Esophagus muscularis mucosa (tissue), 4 donors: ENCODE data around the gene FRAS1. TPM values are rescaled to one million over a fixed set of nuclear protein-coding genes. Genes with fewer than 3 reads are reported as not detected.

Experiments
- DNase-seq: peaks from one replicate; pipeline ENCODE4 v3.0.0-alpha.2; 2017; ENCODE audit errors: extremely low spot score
- H3K27ac ChIP-seq, 4 donors: fragments of 200-600 bp; sonication (generic); replicated peaks in 1 of 4; 1 replicate in 3 of 4; 2 replicates in 1 of 4; pipeline ENCODE4 v1.5.1; 2016 to 2019; ENCODE audit warnings: mild to moderate bottlenecking in 1 of 4
- H3K27me3 ChIP-seq, 4 donors: fragments of 200-600 bp; sonication (generic); one replicate each; pipeline versions ENCODE4 v1.5.1 to v1.6.0; 2016 to 2019
- H3K36me3 ChIP-seq, 4 donors: fragments of 200-600 bp; sonication (generic); one replicate each; pipeline ENCODE4 v1.5.1; 2016 to 2019
- H3K4me1 ChIP-seq, 4 donors: fragments of 200-600 bp; sonication (generic); one replicate each; pipeline ENCODE4 v1.5.1; 2016 to 2019
- H3K4me3 ChIP-seq, 4 donors: fragments of 200-600 bp; sonication (generic); 1 replicate in 2 of 4; 2 replicates in 2 of 4; pipeline ENCODE4 v1.5.1; 2016 to 2019; ENCODE audit warnings: mild to moderate bottlenecking in 4 of 4, moderate library complexity in 1 of 4
- H3K9me3 ChIP-seq, 4 donors: fragments of 200-600 bp; sonication (generic); 1 replicate in 3 of 4; 2 replicates in 1 of 4; pipeline ENCODE4 v1.5.1; 2016 to 2019
- CTCF ChIP-seq, 3 experiments: fragments of 200-600 bp in 2 of 3; fragments of 450-650 bp in 1 of 3; sonication (generic) in 2 of 3; IDR thresholded peaks; one replicate each; pipeline ENCODE4 v1.5.1; 2017 to 2019; ENCODE audit warnings: antibody characterized with exemption in 3 of 3, mild to moderate bottlenecking in 2 of 3, moderate library complexity in 1 of 3
- EP300 ChIP-seq: sonication (generic); formaldehyde crosslinking; IDR thresholded peaks from one replicate; pipeline ENCODE4 v1.6.1; 2017; ENCODE audit warnings: antibody characterized with exemption
- POLR2A ChIP-seq: fragments of 450-650 bp; IDR thresholded peaks from one replicate; pipeline ENCODE4 v1.6.1; 2017; ENCODE audit warnings: antibody characterized with exemption, moderate library complexity, mild to moderate bottlenecking, low read depth
- POLR2AphosphoS5 ChIP-seq, 2 donors: sonication (generic); formaldehyde crosslinking; IDR thresholded peaks; one replicate each; pipeline ENCODE4 v1.6.1; 2017; ENCODE audit warnings: antibody characterized with exemption in 2 of 2
- WGBS: methylation state at CpG from one replicate; pipeline ENCODE4 v1.1.5; 2018; 5-methylcytosine and 5-hydroxymethylcytosine counted together
- intact Hi-C: fragments of 100-400 bp; cut with DNase I; formaldehyde crosslinking; loops from one replicate; pipeline ENCODE4 v1.15.1; 2023
- total RNA-seq, 4 donors: library from RNA; depleted of rRNA; stranded (reverse); fragments of >200 nt; gene quantifications; one replicate each; pipeline versions ENCODE4 v1.1.0 to v1.2.1, GENCODE V29; 2016

The FRAS1 gene
- total RNA-seq, 4 donors from 2014 or later = 5.3 to 8.7 (median 5.7) TPM

- WGBS = 44% methylated on average over 6 of the region's 6 CpGs
- H3K4me1 ChIP-seq = peaks cover 0 to 9% (median 3%) of the 10 kb centered on the region in 4 donors
- no peaks in the 10 kb centered on the region for H3K9me3 ChIP-seq
- no peak for DNase-seq
- intact Hi-C loops = no loop called here
- H3K27me3 ChIP-seq = no peaks in the 10 kb centered on the region
- no peak overlapping the region for H3K4me3 ChIP-seq
- TF ChIP-seq EP300 (no peak), POLR2A (no peak), POLR2AphosphoS5 (IDR thresholded peaks at IDR 0.05) (no peak), CTCF (IDR thresholded peaks at IDR 0.05) (no peak)
- no peaks in the 10 kb centered on the region for H3K36me3 ChIP-seq
- H3K27ac ChIP-seq = no peak overlapping the region
These were observed 357.0 kb downstream of the FRAS1 start for GRCh38 chr4:78414116-78414515.

- no peaks in the 10 kb centered on the region for H3K36me3 ChIP-seq
- H3K27me3 ChIP-seq = no peaks in the 10 kb centered on the region
- DNase-seq = no peak
- no peak overlapping the region for H3K4me3 ChIP-seq
- peaks cover 0 to 9% (median 3%) of the 10 kb centered on the region in 4 donors for H3K4me1 ChIP-seq
- no peak overlapping the region for H3K27ac ChIP-seq
- intact Hi-C loops = no loop called here
- TF ChIP-seq EP300 = no peak
- no peak for TF ChIP-seq CTCF (IDR thresholded peaks at IDR 0.05)
- no peak for TF ChIP-seq POLR2AphosphoS5 (IDR thresholded peaks at IDR 0.05)
- TF ChIP-seq POLR2A = no peak
- 87% methylated on average over 2 of the region's 2 CpGs for WGBS
- H3K9me3 ChIP-seq = no peaks in the 10 kb centered on the region
These were observed 360.5 kb downstream of the FRAS1 start for GRCh38 chr4:78417603-78418002.

GRCh38 chr4:78418406-78418805, 361.3 kb downstream of the FRAS1 start:
- H3K4me1 ChIP-seq = peaks cover 0 to 6% (median 3%) of the 10 kb centered on the region in 4 donors
- no peak overlapping the region for H3K27ac ChIP-seq
- H3K9me3 ChIP-seq = no peaks in the 10 kb centered on the region
- no peaks in the 10 kb centered on the region for H3K27me3 ChIP-seq
- TF ChIP-seq POLR2AphosphoS5 (IDR thresholded peaks at IDR 0.05) (no peak), POLR2A (no peak), EP300 (no peak), CTCF (IDR thresholded peaks at IDR 0.05) (no peak)
- 75% methylated on average over 6 of the region's 6 CpGs for WGBS
- intact Hi-C loops = no loop called here
- H3K36me3 ChIP-seq = no peaks in the 10 kb centered on the region
- no peak for DNase-seq
- no peak overlapping the region for H3K4me3 ChIP-seq

GRCh38 chr4:78423790-78424189, 366.7 kb downstream of the FRAS1 start:
- WGBS = 92% methylated on average over 9 of the region's 9 CpGs
- intact Hi-C loops = no loop called here
- Histone ChIP-seq H3K9me3 (no peaks in the 10 kb centered on the region), H3K4me3 (no peak overlapping the region), H3K4me1 (no peaks in the 10 kb centered on the region), H3K27me3 (no peaks in the 10 kb centered on the region), H3K36me3 (no peaks in the 10 kb centered on the region), H3K27ac (no peak overlapping the region)
- DNase-seq = no peak
- TF ChIP-seq CTCF (IDR thresholded peaks at IDR 0.05) = no peak
- TF ChIP-seq POLR2AphosphoS5 (IDR thresholded peaks at IDR 0.05) = no peak
- no peak for TF ChIP-seq POLR2A
- TF ChIP-seq EP300 = no peak

GRCh38 chr4:78424461-78424860, 367.3 kb downstream of the FRAS1 start:
- Histone ChIP-seq H3K9me3 (no peaks in the 10 kb centered on the region), H3K27ac (no peak overlapping the region), H3K36me3 (no peaks in the 10 kb centered on the region), H3K4me3 (no peak overlapping the region), H3K4me1 (no peaks in the 10 kb centered on the region), H3K27me3 (no peaks in the 10 kb centered on the region)
- intact Hi-C loops = no loop called here
- DNase-seq = no peak
- TF ChIP-seq CTCF (IDR thresholded peaks at IDR 0.05) (no peak), EP300 (no peak), POLR2AphosphoS5 (IDR thresholded peaks at IDR 0.05) (no peak), POLR2A (no peak)
